GM19238 (cell line): ENCODE data around the gene GCLC.
"Not testable (repeated sequence)": the region's sequence is repeated elsewhere in the genome, so short reads cannot be mapped to it uniquely, and the experiment has no call there.

Experiments
- DNase-seq: peaks from one replicate; pipeline ENCODE4 v3.0.0; 2011; ENCODE audit warnings: low spot score; ENCODE audit not compliant: insufficient read length

GCLC gene

GRCh38 chr6:53544470-53545308 lies at the start of gene GCLC:
GCLC (minus strand) TSS chr6:53545101; CDS start chr6:53544645, 456 bp downstream.
- DNase-seq = peak; percentile 75

- no peak for DNase-seq
Measured at GRCh38 chr6:53594596-53594995, 49.7 kb upstream of the GCLC start.

- DNase-seq = no peak
Measured at GRCh38 chr6:53593001-53593488, 48.1 kb upstream of the GCLC start.

GRCh38 chr6:53591873-53592272 lies 47.0 kb upstream of the GCLC start:
- DNase-seq = no peak

- DNase-seq = no peak
Measured at GRCh38 chr6:53588816-53589509, 44.1 kb upstream of the GCLC start.

GRCh38 chr6:53587291-53587690 lies 42.4 kb upstream of the GCLC start:
- no peak for DNase-seq

- DNase-seq = no peak
Measured at GRCh38 chr6:53585208-53585900, 40.5 kb upstream of the GCLC start.

- DNase-seq = no peak
Measured at GRCh38 chr6:53584726-53585125, 39.8 kb upstream of the GCLC start.

- DNase-seq = no peak
Measured at GRCh38 chr6:53583451-53583850, 38.5 kb upstream of the GCLC start.

- DNase-seq = no peak
Measured at GRCh38 chr6:53582963-53583362, 38.1 kb upstream of the GCLC start.

- no peak for DNase-seq
Measured at GRCh38 chr6:53581856-53582255, 37.0 kb upstream of the GCLC start.

GRCh38 chr6:53581173-53581773 lies 36.4 kb upstream of the GCLC start:
- no peak for DNase-seq

GRCh38 chr6:53579338-53579737 lies 34.4 kb upstream of the GCLC start:
- DNase-seq = no peak

GRCh38 chr6:53578371-53578770 lies 33.5 kb upstream of the GCLC start:
- no peak for DNase-seq

- no peak for DNase-seq
Measured at GRCh38 chr6:53573299-53573698, 28.4 kb upstream of the GCLC start.

- DNase-seq = not testable (repeated sequence)
Measured at GRCh38 chr6:53572379-53572778, 27.5 kb upstream of the GCLC start.

GRCh38 chr6:53568776-53569616 lies 24.1 kb upstream of the GCLC start:
- DNase-seq = no peak

- no peak for DNase-seq
Measured at GRCh38 chr6:53567701-53568100, 22.8 kb upstream of the GCLC start.

- DNase-seq = no peak
Measured at GRCh38 chr6:53566755-53567154, 21.9 kb upstream of the GCLC start.

- no peak for DNase-seq
Measured at GRCh38 chr6:53565886-53566285, 21.0 kb upstream of the GCLC start.
